SH-SY5Y (cell line): ENCODE data around the gene KIF26B.

ENCODE experiments used
- GATA2 ChIP-seq: IDR thresholded peaks from 2 replicates; pipeline ENCODE4 v1.6.1; 2011; ENCODE audit warnings: mild to moderate bottlenecking, low read depth, low read length
- GATA3 ChIP-seq: IDR thresholded peaks from 2 replicates; pipeline ENCODE4 v1.6.1; 2011; ENCODE audit warnings: low read depth, mild to moderate bottlenecking, low read length, moderate library complexity

GRCh38 chr1:245397771-245398170 lies 243.0 kb downstream of the KIF26B start:
- no peak for TF ChIP-seq GATA3
- TF ChIP-seq GATA2, result no peak
